ENCODE measurements around the gene CUX1.

- TF ChIP-seq CTCF (IDR thresholded peaks at IDR 0.05) (no peak), POLR2A (IDR thresholded peaks at IDR 0.05) (no peak)
Measured at GRCh38 chr7:102004848-102005247, 187.4 kb downstream of the CUX1 start.

Measured in lower leg skin (tissue), 3 donors.